ENCODE data around the gene STK17B. TPM values are rescaled to one million over a fixed set of nuclear protein-coding genes. Genes with fewer than 3 reads are reported as not detected.

The STK17B gene
- total RNA-seq, 2 experiments from 2014 or later: 95.0 to 148 TPM

GRCh38 chr2:196183528-196184231 is 12.3 kb upstream of the STK17B start:
- H3K79me2 ChIP-seq (ENCODE audit: insufficient read depth, low read depth, low read length): peaks cover 12% of the 10 kb centered on the region; the same call in 1 of the 2 replicates
- peak overlapping the region; percentile 68 for H2AFZ ChIP-seq (ENCODE audit: low read length)
- no peaks in the 10 kb centered on the region for H3K36me3 ChIP-seq (ENCODE audit: insufficient read depth, low read length)
- intact Hi-C loops (cut with micrococcal nuclease; ENCODE audit: unreplicated experiment): no loop called here
- TF ChIP-seq EZH2phosphoT487 (IDR thresholded peaks at IDR 0.05; ENCODE audit: borderline replicate concordance, low read depth, low read length) (no peak), CTCF (conservative IDR thresholded peaks at IDR 0.05; ENCODE audit: low read length) (no peak)
- peaks cover 98% of the 10 kb centered on the region for H3K4me1 ChIP-seq (ENCODE audit: insufficient read depth, low read length, poor library complexity, severe bottlenecking)
- H3K9me3 ChIP-seq (ENCODE audit: low read length): no peaks in the 10 kb centered on the region
- no TSS peak for BruUV-seq (replicated peaks)
- ChIA-PET POLR2A (interaction anchor here (0.6 to 6.3 kb wide), 18 partner anchors 8 to 1032 kb away, joined by 3 to 139 read pairs (median 10); no protein-coding TSS in a partner anchor), CTCF (ENCODE audit: unreplicated experiment) (no interaction called here)
- H4K20me1 ChIP-seq (ENCODE audit: insufficient read depth, low read length): no peaks in the 10 kb centered on the region
- H3K27ac ChIP-seq (ENCODE audit: low read depth, low read length, poor library complexity, severe bottlenecking): peak overlapping the region; percentile 82
- H3K4me2 ChIP-seq (ENCODE audit: low read length): peak overlapping the region; percentile 61
- H3K9me2 ChIP-seq (ENCODE audit: insufficient read depth, low read length): no peaks in the 10 kb centered on the region
- no peak for DNase-seq (ENCODE audit: low spot score)
- peak overlapping the region; percentile 31 for H3K4me3 ChIP-seq (ENCODE audit: low read depth, low read length, poor library complexity, severe bottlenecking)

GRCh38 chr2:196183172-196183473 is 11.7 kb upstream of the STK17B start:
- H3K9me2 ChIP-seq (ENCODE audit: insufficient read depth, low read length): no peaks in the 10 kb centered on the region
- peak overlapping the region; percentile 82 for H3K27ac ChIP-seq (ENCODE audit: low read depth, low read length, poor library complexity, severe bottlenecking)
- peak overlapping the region; percentile 68 for H2AFZ ChIP-seq (ENCODE audit: low read length)
- no peaks in the 10 kb centered on the region for H4K20me1 ChIP-seq (ENCODE audit: insufficient read depth, low read length)
- intact Hi-C loops (cut with micrococcal nuclease; ENCODE audit: unreplicated experiment): no loop called here
- no peaks in the 10 kb centered on the region for H3K36me3 ChIP-seq (ENCODE audit: insufficient read depth, low read length)
- POLR2A ChIA-PET: interaction anchor here (0.6 to 6.3 kb wide), 20 partner anchors 9 to 1125 kb away, joined by 3 to 139 read pairs (median 6); partner anchors contain the start of gene STK17B
- peak overlapping the region; percentile 61 for H3K4me2 ChIP-seq (ENCODE audit: low read length)
- DNase-seq (ENCODE audit: low spot score): peak; percentile 73
- CTCF ChIA-PET (ENCODE audit: unreplicated experiment): interaction anchor here (0.9 kb wide), 1 partner anchor 16 kb away, joined by 3 read pairs; no protein-coding TSS in a partner anchor
- peak overlapping the region; percentile 31 for H3K4me3 ChIP-seq (ENCODE audit: low read depth, low read length, poor library complexity, severe bottlenecking)
- peaks cover 98% of the 10 kb centered on the region for H3K4me1 ChIP-seq (ENCODE audit: insufficient read depth, low read length, poor library complexity, severe bottlenecking)
- H3K79me2 ChIP-seq (ENCODE audit: insufficient read depth, low read depth, low read length): peaks cover 12% of the 10 kb centered on the region; the same call in 1 of the 2 replicates
- TF ChIP-seq EZH2phosphoT487 (IDR thresholded peaks at IDR 0.05; ENCODE audit: borderline replicate concordance, low read depth, low read length): no peak
- no peak for TF ChIP-seq CTCF (conservative IDR thresholded peaks at IDR 0.05; ENCODE audit: low read length)
- H3K9me3 ChIP-seq (ENCODE audit: low read length): no peaks in the 10 kb centered on the region
- no TSS peak for BruUV-seq (replicated peaks)

Measured in OCI-LY7 (cell line).